Tibial nerve (tissue), 3 donors: ENCODE results near the gene ARHGAP26.

Experiments used
- CTCF ChIP-seq, 5 experiments: fragments of 200-600 bp in 3 of 5; fragments of 450-650 bp in 2 of 5; sonication (generic) in 3 of 5; IDR thresholded peaks; one replicate each; pipeline ENCODE4 v1.5.1; 2016 to 2019; ENCODE audit warnings: antibody characterized with exemption in 5 of 5, mild to moderate bottlenecking in 3 of 5, moderate library complexity in 2 of 5
- POLR2A ChIP-seq, 2 donors: fragments of 450-650 bp; IDR thresholded peaks; one replicate each; pipeline ENCODE4 v1.6.1; 2017; ENCODE audit warnings: antibody characterized with exemption in 2 of 2, mild to moderate bottlenecking in 2 of 2, moderate library complexity in 2 of 2

GRCh38 chr5:142981886-142982820, 212.0 kb downstream of the ARHGAP26 start:
- TF ChIP-seq POLR2A (IDR thresholded peaks at IDR 0.05), result no peak
- TF ChIP-seq CTCF (IDR thresholded peaks at IDR 0.05), result no peak
